Testis (tissue), 5 donors: ENCODE results near the gene SCYGR7. TPM values are rescaled to one million over a fixed set of nuclear protein-coding genes. Genes with fewer than 3 reads are reported as not detected.

Experiments
- DNase-seq: peaks from one replicate; pipeline ENCODE4 v3.0.0-alpha.2; 2019
- H3K27ac ChIP-seq, 2 donors: fragments of 200-600 bp; sonication (generic); one replicate each; pipeline ENCODE4 v1.5.1; 2019
- H3K27me3 ChIP-seq: fragments of 200-600 bp; sonication (generic); one replicate; pipeline ENCODE4 v1.5.1; 2019
- H3K36me3 ChIP-seq: fragments of 200-600 bp; sonication (generic); one replicate; pipeline ENCODE4 v1.5.1; 2017; ENCODE audit warnings: low read depth; ENCODE audit errors: missing control alignments
- H3K4me1 ChIP-seq: fragments of 200-600 bp; sonication (generic); one replicate; pipeline ENCODE4 v1.5.1; 2019
- H3K4me3 ChIP-seq, 2 donors: fragments of 200-600 bp; sonication (generic); one replicate each; pipeline ENCODE4 v1.5.1; 2017 to 2019
- H3K9me3 ChIP-seq: fragments of 200-600 bp; sonication (generic); one replicate; pipeline ENCODE4 v1.5.1; 2017
- CTCF ChIP-seq, 3 experiments: fragments of 450-650 bp in 2 of 3; fragments of 200-600 bp in 1 of 3; sonication (generic) in 1 of 3; IDR thresholded peaks; one replicate each; pipeline ENCODE4 v1.5.1; 2016 to 2019; ENCODE audit warnings: antibody characterized with exemption in 3 of 3, mild to moderate bottlenecking in 2 of 3, moderate library complexity in 1 of 3
- POLR2A ChIP-seq: fragments of 450-650 bp; IDR thresholded peaks from one replicate; pipeline ENCODE4 v1.6.1; 2017; ENCODE audit warnings: antibody characterized with exemption, mild to moderate bottlenecking, moderate library complexity
- WGBS, 2 donors: methylation state at CpG; one replicate each; pipeline ENCODE4 v1.1.5; 2018; 5-methylcytosine and 5-hydroxymethylcytosine counted together
- intact Hi-C: fragments of 100-400 bp; cut with DNase I; formaldehyde crosslinking; loops from one replicate; pipeline ENCODE4 v1.15.1; 2023; ENCODE audit warnings: low total_unique reads
- long read RNA-seq, 2 donors: transcript quantifications; one replicate each; lab custom pipeline, GENCODE V29; 2026
- polyA plus RNA-seq: library from polyadenylated mRNA; stranded (reverse); fragments of 350-450 nt; fragmentation: Illumina TruSeq; extraction: RNeasy Lipid Tissue Mini Kit (QIAGEN cat#74804); gene quantifications from one replicate; pipeline ENCODE4 v1.2.3, GENCODE V29; 2014; ENCODE audit warnings: low read depth, low replicate concordance; ENCODE audit not compliant: insufficient read depth
- total RNA-seq, 2 donors: library from RNA; depleted of rRNA; stranded (reverse); fragments of >200 nt; gene quantifications; one replicate each; pipeline ENCODE4 v1.2.3, GENCODE V29; 2016

The SCYGR7 gene
- total RNA-seq (not detected), polyA plus RNA-seq (not detected)
- long read RNA-seq, donor 1: 0 reads
- long read RNA-seq, donor 2: 0 reads

DNA sequence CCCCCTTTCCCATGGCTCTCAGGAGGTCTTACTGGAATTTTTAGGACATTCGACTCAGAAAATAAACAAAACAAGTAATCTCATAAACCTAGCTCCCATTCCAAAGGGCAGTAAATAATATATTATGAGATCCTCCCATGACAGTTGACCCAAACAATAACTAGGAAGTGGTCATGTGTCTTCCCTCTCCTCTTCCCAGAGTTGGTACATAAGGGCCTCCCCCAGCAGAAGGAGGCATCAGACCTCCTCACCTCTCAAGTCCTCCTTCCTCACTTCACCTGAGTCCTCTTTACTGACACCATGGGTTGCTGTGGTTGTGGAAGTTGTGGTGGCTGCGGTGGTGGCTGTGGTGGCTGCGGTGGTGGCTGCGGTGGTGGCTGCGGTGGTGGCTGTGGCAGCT, at the start of gene SCYGR7:
Gene SCYGR7 (plus strand): TSS at position 301 of the 400 bp plus-strand sequence. CDS start 0 bp downstream, at position 301.
- no peaks in the 10 kb centered on the region for H3K27me3 ChIP-seq
- H3K27ac ChIP-seq: no peak within 1 kb of the TSS
- no peaks in the 10 kb centered on the region for H3K4me1 ChIP-seq
- DNase-seq: no peak
- no peak within 1 kb of the TSS for H3K4me3 ChIP-seq
- H3K36me3 ChIP-seq: no peaks in the 10 kb centered on the region
- WGBS, 2 donors: 86 to 96% methylated on average over 1 to 5 of the region's 5 CpGs
- H3K9me3 ChIP-seq: no peaks in the 10 kb centered on the region
- intact Hi-C loops: no loop called here
- TF ChIP-seq POLR2A (no peak), CTCF (IDR thresholded peaks at IDR 0.05) (no peak)

GRCh38 chr2:227684258-227684657, 43.9 kb upstream of the SCYGR7 start:
- H3K9me3 ChIP-seq: no peaks in the 10 kb centered on the region
- no peaks in the 10 kb centered on the region for H3K27me3 ChIP-seq
- TF ChIP-seq CTCF (IDR thresholded peaks at IDR 0.05) (no peak), POLR2A (no peak)
- H3K4me3 ChIP-seq: no peak overlapping the region
- H3K4me1 ChIP-seq: no peaks in the 10 kb centered on the region
- no peak for DNase-seq
- WGBS, 2 donors: 82 to 91% methylated on average over 5 of the region's 5 CpGs
- intact Hi-C loops: no loop called here
- H3K27ac ChIP-seq: no peak overlapping the region
- H3K36me3 ChIP-seq: no peaks in the 10 kb centered on the region

- no peaks in the 10 kb centered on the region for H3K27me3 ChIP-seq
- DNase-seq: no peak
Observed at GRCh38 chr2:227687189-227687588, 40.9 kb upstream of the SCYGR7 start.

GRCh38 chr2:227696990-227697679, 31.0 kb upstream of the SCYGR7 start:
- Histone ChIP-seq H3K27me3 (no peaks in the 10 kb centered on the region), H3K9me3 (no peaks in the 10 kb centered on the region), H3K4me3 (no peak overlapping the region), H3K4me1 (no peaks in the 10 kb centered on the region), H3K36me3 (no peaks in the 10 kb centered on the region), H3K27ac (no peak overlapping the region)
- TF ChIP-seq POLR2A: no peak
- no peak for TF ChIP-seq CTCF (IDR thresholded peaks at IDR 0.05)
- intact Hi-C loops: no loop called here
- DNase-seq: no peak
- WGBS, 2 donors: 39 to 51% methylated on average over 2 of the region's 2 CpGs

More at GRCh38 chr2:227687189-227687588, 40.9 kb upstream of the SCYGR7 start:
- intact Hi-C loops: no loop called here
- 93 to 97% methylated on average over 3 of the region's 3 CpGs for WGBS, 2 donors
- no peaks in the 10 kb centered on the region for H3K4me1 ChIP-seq
- no peak overlapping the region for H3K4me3 ChIP-seq
- no peak for TF ChIP-seq POLR2A
- no peak for TF ChIP-seq CTCF (IDR thresholded peaks at IDR 0.05)
- no peak overlapping the region for H3K27ac ChIP-seq
- H3K36me3 ChIP-seq: no peaks in the 10 kb centered on the region
- H3K9me3 ChIP-seq: no peaks in the 10 kb centered on the region

- intact Hi-C loops: no loop called here
- no peaks in the 10 kb centered on the region for H3K4me1 ChIP-seq
- DNase-seq: no peak
- TF ChIP-seq POLR2A (no peak), CTCF (IDR thresholded peaks at IDR 0.05) (no peak)
- H3K36me3 ChIP-seq: no peaks in the 10 kb centered on the region
- no peak overlapping the region for H3K27ac ChIP-seq
- WGBS, 2 donors: 85 to 87% methylated on average over 3 of the region's 3 CpGs
- H3K4me3 ChIP-seq: no peak overlapping the region
- no peaks in the 10 kb centered on the region for H3K27me3 ChIP-seq
- no peaks in the 10 kb centered on the region for H3K9me3 ChIP-seq
Observed at GRCh38 chr2:227701556-227701955, 26.6 kb upstream of the SCYGR7 start.
